HG02642 (cell line): ENCODE results near the gene VPS26C.
"Not testable (repeated sequence)": the region's sequence is repeated elsewhere in the genome, so short reads cannot be mapped to it uniquely, and the experiment has no call there.

Experiments used
- ATAC-seq: cut with Tn5 transposase; IDR thresholded peaks from one replicate; pipeline ENCODE4 v1.9.1; 2021; ENCODE audit warnings: mild to moderate bottlenecking; ENCODE audit not compliant: unreplicated experiment, poor library complexity

Gene VPS26C

GRCh38 chr21:37231671-37232070 is 35.5 kb downstream of the VPS26C start:
- no peak for ATAC-seq

GRCh38 chr21:37231249-37231645 is 35.9 kb downstream of the VPS26C start:
- no peak for ATAC-seq

DNA sequence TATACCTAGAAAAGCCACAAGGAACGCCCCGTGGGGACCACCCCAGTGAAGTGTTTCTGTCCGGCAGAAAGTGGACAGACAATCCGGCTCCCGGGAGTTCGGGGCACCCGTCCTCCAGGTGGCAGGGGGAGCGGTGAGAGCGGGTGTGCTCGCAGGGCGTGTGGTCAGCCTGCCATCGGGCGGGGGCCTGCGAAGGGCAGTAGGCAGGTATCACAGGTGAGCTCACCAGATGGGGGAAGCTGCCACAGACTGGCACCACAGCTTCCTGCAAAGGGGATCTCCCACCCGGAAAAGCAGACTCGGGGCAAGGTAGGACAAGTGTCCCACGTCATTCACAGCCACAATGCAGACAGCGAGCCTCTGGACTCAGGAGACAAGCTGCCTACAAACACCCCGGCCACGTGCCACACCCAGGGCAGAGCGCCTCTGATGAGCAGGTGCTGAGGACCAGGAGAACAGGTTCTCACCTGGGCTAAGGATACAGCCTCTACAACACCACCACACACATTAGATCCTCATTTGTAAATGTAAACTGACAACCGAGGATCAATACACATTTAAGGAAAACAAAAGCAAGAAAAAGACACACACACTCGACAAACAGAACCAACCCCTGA is 36.4 kb downstream of the VPS26C start:
- no peak for ATAC-seq

DNA sequence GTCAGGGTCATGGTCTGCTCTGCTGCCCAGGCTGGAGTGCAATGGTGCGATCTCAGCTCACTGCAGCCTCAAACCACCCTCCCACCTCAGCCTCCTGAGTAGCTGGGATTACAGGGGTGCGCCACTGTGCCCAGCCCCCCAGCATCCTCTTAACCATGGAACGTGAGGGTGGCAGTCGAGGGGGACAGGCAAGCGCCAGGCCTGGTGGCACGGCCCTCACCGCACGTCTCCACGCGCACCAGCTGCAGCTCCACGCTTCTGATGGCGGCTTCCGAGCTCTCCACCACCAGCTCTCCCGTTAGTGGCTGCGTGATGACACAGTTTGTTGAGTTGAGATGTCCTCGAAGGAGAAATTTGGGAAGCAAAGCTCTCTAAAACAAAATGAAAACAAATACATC is 39.1 kb downstream of the VPS26C start:
- ATAC-seq = no peak

DNA sequence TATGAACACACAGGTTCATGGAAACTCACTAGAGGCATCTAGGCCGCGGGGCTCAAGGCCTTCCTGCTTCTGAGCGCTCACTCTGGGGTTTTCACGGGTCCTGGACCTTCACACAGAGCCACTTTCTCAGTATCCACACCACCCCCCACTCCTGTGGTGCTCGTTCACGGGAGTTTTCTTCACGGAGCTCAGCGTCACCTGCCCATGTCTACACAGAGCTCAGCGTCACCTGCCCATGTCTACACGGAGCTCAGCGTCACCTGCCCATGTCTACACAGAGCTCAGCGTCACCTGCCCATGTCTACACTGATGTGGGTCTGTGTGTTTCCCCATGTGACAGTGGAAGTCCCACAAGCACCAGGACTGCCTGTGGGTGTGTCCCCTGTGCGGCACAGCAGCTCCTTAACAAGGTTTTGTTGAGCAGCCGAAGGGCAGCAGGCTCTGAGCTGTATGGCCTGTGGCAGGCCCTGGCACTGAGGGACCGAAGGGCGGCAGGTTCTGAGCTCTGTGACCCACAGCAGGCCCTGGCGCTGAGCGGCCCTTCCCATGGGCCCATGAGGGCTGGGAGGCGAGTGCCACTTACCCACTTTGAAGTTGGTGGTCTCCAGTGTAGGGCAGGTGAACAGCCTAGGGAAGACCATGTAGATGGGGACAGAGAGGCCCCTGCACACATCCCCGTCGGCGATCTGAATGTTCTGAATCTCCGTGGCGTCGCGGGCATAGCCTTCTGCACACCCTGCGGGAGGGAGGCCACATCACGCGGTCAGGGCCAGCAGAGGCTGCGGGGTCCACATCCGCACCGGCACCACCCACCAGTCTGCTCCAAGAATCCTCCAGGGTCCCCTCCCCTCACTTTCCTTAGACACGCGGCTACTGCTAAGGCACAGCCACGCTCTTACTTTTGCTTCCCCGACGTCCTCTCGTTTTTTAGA is 39.8 kb downstream of the VPS26C start:
- ATAC-seq = no peak

GRCh38 chr21:37226041-37226920 is 40.9 kb downstream of the VPS26C start:
- ATAC-seq = no peak

GRCh38 chr21:37224861-37225839 is 42.0 kb downstream of the VPS26C start:
- ATAC-seq = no peak

DNA sequence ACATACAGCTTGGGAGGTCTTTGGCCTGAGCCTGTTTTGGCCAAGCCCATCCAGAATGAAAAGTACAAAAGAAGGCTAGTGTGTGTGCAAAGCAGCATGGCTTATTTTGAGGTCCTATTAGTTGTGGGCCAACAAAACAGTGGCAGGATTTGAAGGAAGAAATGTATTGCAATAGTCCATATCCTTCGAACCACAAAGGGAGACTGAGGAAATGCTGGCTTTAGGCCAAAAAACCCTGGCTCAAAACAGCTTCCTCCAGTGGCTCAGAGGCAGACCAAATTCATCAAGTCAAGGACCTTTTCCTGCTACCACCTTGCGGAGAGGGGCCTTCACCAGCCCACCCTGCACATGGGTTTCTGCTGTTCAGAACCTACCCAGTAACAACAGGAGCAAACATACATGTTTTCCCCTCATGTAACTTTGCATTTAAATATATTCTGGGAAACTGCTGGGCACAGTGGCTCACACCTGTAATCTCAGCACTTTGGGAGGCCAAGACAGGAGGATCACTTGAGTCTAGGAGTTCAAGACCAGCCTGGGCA is 43.3 kb downstream of the VPS26C start:
- no peak for ATAC-seq

DNA sequence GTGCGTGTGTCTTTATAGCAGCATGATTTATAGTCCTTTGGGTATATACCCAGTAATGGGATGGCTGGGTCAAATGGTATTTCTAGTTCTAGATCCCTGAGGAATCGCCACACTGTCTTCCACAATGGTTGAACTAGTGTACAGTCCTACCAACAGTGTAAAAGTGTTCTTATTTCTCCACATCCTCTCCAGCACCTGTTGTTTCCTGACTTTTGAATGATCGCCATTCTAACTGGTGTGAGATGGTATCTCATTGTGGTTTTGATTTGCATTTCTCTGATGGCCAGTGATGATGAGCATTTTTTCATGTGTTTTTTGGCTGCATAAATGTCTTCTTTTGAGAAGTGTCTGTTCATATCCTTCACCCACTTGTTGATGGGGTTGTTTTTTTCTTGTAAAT is 44.9 kb downstream of the VPS26C start:
- ATAC-seq = not testable (repeated sequence)

- ATAC-seq = peak; percentile 91
These were observed 46.0 kb downstream of the VPS26C start for GRCh38 chr21:37220981-37221664.

- ATAC-seq = peak; percentile 48
These were observed 46.6 kb downstream of the VPS26C start for GRCh38 chr21:37220433-37220980.

GRCh38 chr21:37219761-37220432 is 47.2 kb downstream of the VPS26C start:
- ATAC-seq = no peak

DNA sequence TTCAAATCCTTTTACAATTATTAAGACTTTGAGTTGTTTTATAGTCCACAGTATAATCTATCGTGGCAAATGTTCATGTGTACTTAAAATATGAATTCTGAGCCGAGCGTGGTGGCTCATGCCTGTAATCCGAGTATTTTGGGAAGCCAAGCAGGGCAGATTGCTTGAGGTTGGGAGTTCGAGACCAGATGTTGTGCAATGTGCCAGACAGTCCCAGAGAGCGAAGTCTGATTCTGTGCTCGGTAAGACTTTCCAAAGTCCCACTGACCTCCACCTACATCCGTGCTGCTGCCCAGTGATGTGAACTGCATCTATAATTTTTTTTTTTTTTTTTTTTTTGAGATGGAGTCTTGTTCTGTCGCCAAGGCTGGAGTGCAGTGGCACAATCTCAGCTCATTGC is 52.2 kb downstream of the VPS26C start:
- ATAC-seq = no peak

DNA sequence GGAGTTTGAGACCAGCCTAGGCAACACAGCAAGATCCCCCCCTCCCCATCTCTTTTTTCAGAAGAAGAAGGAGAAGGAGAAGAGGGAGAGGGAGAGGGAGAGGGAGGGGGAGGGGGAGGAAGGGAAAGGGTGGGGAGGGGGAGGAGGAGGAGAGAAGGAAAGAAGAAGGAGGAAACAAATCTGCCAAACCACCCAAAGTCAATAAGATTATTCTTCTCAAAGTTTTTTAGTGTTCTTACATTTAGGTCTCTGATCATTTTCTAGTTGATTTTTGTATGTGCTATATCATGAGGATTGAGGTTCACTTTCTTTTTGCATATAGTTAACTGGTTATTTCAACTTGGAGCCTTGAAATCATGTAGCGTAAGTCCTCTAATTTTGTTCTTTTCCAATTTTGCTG is 56.3 kb downstream of the VPS26C start:
- ATAC-seq = no peak

GRCh38 chr21:37210130-37210529 is 57.0 kb downstream of the VPS26C start:
- no peak for ATAC-seq

- ATAC-seq = peak; percentile 38
These were observed 58.4 kb downstream of the VPS26C start for GRCh38 chr21:37208741-37209225.

GRCh38 chr21:37208056-37208721 is 58.9 kb downstream of the VPS26C start:
- peak; percentile 62 for ATAC-seq
